ENCODE results near the gene EPHB1. TPM values are rescaled to one million over a fixed set of nuclear protein-coding genes. Genes with fewer than 3 reads are reported as not detected.

The EPHB1 gene
- total RNA-seq, 2 donors from 2014 or later, result 0.68 to 0.71 TPM

DNA sequence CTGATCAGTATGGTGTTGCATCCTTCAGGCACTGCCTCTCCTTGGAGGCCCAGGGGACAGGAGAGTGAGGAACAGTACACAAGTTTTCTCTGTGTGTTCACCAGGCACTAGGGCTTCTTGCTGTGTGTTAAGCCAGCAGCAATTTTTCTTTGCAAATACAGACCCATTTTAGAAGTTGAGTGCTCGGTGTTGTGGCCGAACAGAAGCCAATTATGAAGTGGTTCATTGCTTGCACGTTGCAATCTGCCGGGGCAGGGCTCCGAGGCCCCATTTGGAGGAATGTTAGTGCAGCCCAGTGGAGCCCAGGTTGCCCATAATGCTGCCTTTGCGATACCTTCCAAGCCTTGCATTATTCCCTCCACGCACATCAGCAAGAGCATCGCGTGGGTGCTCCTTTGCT, 51.0 kb downstream of the EPHB1 start:
- no peak overlapping the region for H3K27ac ChIP-seq
- ATAC-seq (ENCODE audit: insufficient number of reproducible peaks, low FRiP score, low read depth), result no peak
- no peaks in the 10 kb centered on the region for H3K27me3 ChIP-seq (replicated peaks; ENCODE audit: insufficient read depth)
- no peaks in the 10 kb centered on the region for H3K9me3 ChIP-seq
- no peak for DNase-seq (ENCODE audit: low spot score)
- H3K36me3 ChIP-seq, result no peaks in the 10 kb centered on the region
- H3K4me1 ChIP-seq (ENCODE audit: control insufficient read depth in 1 of 2, low read depth in 2 of 2), result no peaks in the 10 kb centered on the region
- H3K4me3 ChIP-seq, result no peak overlapping the region
- TF ChIP-seq, protein P1, sequence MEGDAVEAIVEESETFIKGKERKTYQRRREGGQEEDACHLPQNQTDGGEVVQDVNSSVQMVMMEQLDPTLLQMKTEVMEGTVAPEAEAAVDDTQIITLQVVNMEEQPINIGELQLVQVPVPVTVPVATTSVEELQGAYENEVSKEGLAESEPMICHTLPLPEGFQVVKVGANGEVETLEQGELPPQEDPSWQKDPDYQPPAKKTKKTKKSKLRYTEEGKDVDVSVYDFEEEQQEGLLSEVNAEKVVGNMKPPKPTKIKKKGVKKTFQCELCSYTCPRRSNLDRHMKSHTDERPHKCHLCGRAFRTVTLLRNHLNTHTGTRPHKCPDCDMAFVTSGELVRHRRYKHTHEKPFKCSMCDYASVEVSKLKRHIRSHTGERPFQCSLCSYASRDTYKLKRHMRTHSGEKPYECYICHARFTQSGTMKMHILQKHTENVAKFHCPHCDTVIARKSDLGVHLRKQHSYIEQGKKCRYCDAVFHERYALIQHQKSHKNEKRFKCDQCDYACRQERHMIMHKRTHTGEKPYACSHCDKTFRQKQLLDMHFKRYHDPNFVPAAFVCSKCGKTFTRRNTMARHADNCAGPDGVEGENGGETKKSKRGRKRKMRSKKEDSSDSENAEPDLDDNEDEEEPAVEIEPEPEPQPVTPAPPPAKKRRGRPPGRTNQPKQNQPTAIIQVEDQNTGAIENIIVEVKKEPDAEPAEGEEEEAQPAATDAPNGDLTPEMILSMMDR (IDR thresholded peaks at IDR 0.05), result no peak

DNA sequence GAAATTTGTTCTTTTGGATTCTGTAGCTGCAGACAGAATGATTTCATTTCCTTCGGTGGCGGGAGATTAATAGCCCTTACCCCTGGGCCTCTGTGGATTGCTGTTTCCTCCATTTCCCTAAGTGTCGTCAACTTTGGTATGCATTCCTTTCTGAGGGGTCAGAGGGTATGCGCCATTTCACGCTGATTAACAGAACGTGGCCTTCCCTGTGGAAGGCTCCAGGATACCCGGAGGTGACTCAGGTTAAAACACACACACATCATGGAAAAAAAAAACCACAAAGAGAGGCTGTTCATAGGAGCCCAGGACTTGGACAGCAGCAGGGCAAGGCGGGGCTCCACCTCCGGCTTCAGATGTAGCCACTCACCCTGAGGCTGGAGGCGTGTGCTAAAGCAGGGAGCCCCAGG, 51.9 kb downstream of the EPHB1 start:
- Histone ChIP-seq H3K4me3 (no peak overlapping the region), H3K36me3 (no peaks in the 10 kb centered on the region), H3K27ac (no peak overlapping the region), H3K27me3 (replicated peaks; ENCODE audit: insufficient read depth) (no peaks in the 10 kb centered on the region), H3K9me3 (no peaks in the 10 kb centered on the region), H3K4me1 (ENCODE audit: control insufficient read depth in 1 of 2, low read depth in 2 of 2) (no peaks in the 10 kb centered on the region)
- no peak for DNase-seq (ENCODE audit: low spot score)
- TF ChIP-seq, protein P1 (IDR thresholded peaks at IDR 0.05), result no peak
- ATAC-seq (ENCODE audit: insufficient number of reproducible peaks, low FRiP score, low read depth), result no peak

DNA sequence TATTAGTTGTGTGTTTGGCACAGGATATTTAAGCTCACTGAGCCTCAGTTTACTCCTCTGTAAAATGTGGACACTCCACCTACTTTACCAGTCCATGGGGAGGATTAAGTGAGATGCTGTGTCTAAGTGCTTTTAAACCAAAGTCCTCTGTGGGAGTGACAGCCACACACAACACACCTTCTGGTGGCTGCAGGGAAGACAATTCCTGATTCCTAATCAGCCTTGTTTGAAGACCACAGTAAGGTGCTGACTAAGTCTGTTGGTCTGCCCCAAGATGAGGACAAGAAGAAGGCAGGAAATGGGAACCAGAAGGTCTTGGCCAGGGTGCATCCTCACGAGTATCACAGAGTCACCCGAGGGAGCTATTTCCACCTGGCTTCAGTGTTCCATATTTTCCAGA, 52.3 kb downstream of the EPHB1 start:
- DNase-seq (ENCODE audit: low spot score) (no peak), ATAC-seq (ENCODE audit: insufficient number of reproducible peaks, low FRiP score, low read depth) (no peak)
- TF ChIP-seq, protein P1 (IDR thresholded peaks at IDR 0.05), result no peak
- H3K27me3 ChIP-seq (replicated peaks; ENCODE audit: insufficient read depth), result no peaks in the 10 kb centered on the region
- H3K27ac ChIP-seq, result no peak overlapping the region
- no peaks in the 10 kb centered on the region for H3K4me1 ChIP-seq (ENCODE audit: control insufficient read depth in 1 of 2, low read depth in 2 of 2)
- no peaks in the 10 kb centered on the region for H3K36me3 ChIP-seq
- H3K4me3 ChIP-seq, result no peak overlapping the region
- H3K9me3 ChIP-seq, result no peaks in the 10 kb centered on the region

DNA sequence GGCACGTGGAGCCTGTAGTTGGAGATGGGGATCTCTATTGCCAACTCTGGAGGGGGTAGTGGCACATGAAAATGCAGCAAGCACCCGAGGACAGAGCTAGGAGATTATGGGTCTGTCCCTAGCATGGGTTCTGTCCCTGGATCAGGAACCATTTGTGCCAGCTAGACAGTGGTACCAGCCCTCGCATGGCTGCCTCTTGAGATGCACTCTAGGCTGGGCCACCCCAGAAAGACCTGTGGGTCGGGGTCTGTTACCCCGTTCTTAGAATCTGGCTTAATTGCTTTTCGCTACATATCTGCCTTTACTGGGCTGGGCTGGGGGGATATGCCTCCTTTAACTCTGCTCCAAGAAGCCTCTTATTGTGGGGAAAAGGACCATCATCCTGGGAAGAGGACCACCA, 54.5 kb downstream of the EPHB1 start:
- no peaks in the 10 kb centered on the region for H3K9me3 ChIP-seq
- no peak overlapping the region for H3K27ac ChIP-seq
- TF ChIP-seq, protein P1 (IDR thresholded peaks at IDR 0.05), result no peak
- no peak for DNase-seq (ENCODE audit: low spot score)
- no peaks in the 10 kb centered on the region for H3K27me3 ChIP-seq (replicated peaks; ENCODE audit: insufficient read depth)
- no peak for ATAC-seq (ENCODE audit: insufficient number of reproducible peaks, low FRiP score, low read depth)
- H3K36me3 ChIP-seq, result no peaks in the 10 kb centered on the region
- no peak overlapping the region for H3K4me3 ChIP-seq
- no peaks in the 10 kb centered on the region for H3K4me1 ChIP-seq (ENCODE audit: control insufficient read depth in 1 of 2, low read depth in 2 of 2)

DNA sequence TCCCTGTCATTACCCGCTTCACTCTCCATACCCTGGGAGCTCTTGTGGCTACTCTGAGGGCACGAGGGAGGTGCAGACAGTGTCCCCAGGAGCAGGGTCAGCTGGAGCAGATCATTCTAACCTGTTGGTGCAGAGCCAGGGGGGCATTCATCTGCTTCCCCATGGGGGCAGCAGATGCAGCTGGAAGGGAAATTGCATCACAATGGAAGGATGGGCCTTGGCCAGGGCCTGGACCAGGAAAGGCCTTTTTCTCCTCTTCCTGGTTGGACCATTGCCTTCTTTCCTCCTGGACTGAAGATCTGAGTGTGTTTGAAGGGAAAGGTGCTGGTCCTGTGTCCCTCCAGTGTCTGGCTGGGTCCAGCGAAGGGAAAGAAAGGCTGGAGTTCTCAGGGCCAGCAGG, 55.7 kb downstream of the EPHB1 start:
- H3K4me1 ChIP-seq (ENCODE audit: control insufficient read depth in 1 of 2, low read depth in 2 of 2), result no peaks in the 10 kb centered on the region
- H3K9me3 ChIP-seq, result no peaks in the 10 kb centered on the region
- no peak overlapping the region for H3K27ac ChIP-seq
- TF ChIP-seq, protein P1 (IDR thresholded peaks at IDR 0.05), result no peak
- no peaks in the 10 kb centered on the region for H3K36me3 ChIP-seq
- no peak for ATAC-seq (ENCODE audit: insufficient number of reproducible peaks, low FRiP score, low read depth)
- DNase-seq (ENCODE audit: low spot score), result no peak
- no peaks in the 10 kb centered on the region for H3K27me3 ChIP-seq (replicated peaks; ENCODE audit: insufficient read depth)
- H3K4me3 ChIP-seq, result no peak overlapping the region
